HG03045 (cell line): ENCODE results near the gene HAUS8.
"Not testable (repeated sequence)": the region's sequence is repeated elsewhere in the genome, so short reads cannot be mapped to it uniquely, and the experiment has no call there.

Experiments
- ATAC-seq: cut with Tn5 transposase; IDR thresholded peaks from one replicate; pipeline ENCODE4 v1.9.1; 2021; ENCODE audit warnings: mild to moderate bottlenecking, moderate library complexity; ENCODE audit not compliant: unreplicated experiment

The HAUS8 gene

GRCh38 chr19:17101686-17102628 is 26.7 kb upstream of the HAUS8 start:
- no peak for ATAC-seq

- no peak for ATAC-seq
Observed at GRCh38 chr19:17098326-17098725, 23.1 kb upstream of the HAUS8 start.

- no peak for ATAC-seq
Observed at GRCh38 chr19:17097593-17098126, 22.4 kb upstream of the HAUS8 start.

GRCh38 chr19:17095141-17095919 is 20.1 kb upstream of the HAUS8 start:
- no peak for ATAC-seq

- not testable (repeated sequence) for ATAC-seq
Observed at GRCh38 chr19:17094694-17095093, 19.4 kb upstream of the HAUS8 start.

GRCh38 chr19:17092696-17093095 is 17.4 kb upstream of the HAUS8 start:
- ATAC-seq, result no peak

- no peak for ATAC-seq
Observed at GRCh38 chr19:17091758-17092333, 16.6 kb upstream of the HAUS8 start.

- ATAC-seq, result no peak
Observed at GRCh38 chr19:17090583-17090982, 15.3 kb upstream of the HAUS8 start.

- no peak for ATAC-seq
Observed at GRCh38 chr19:17088552-17088951, 13.3 kb upstream of the HAUS8 start.

GRCh38 chr19:17086834-17087233 is 11.6 kb upstream of the HAUS8 start:
- ATAC-seq, result no peak

- no peak for ATAC-seq
Observed at GRCh38 chr19:17086120-17086519, 10.9 kb upstream of the HAUS8 start.

- ATAC-seq, result no peak
Observed at GRCh38 chr19:17081672-17082630, 6.7 kb upstream of the HAUS8 start.

- ATAC-seq, result no peak
Observed at GRCh38 chr19:17080440-17080801, 5.2 kb upstream of the HAUS8 start.

- ATAC-seq, result no peak
Observed at GRCh38 chr19:17079710-17080439, 4.6 kb upstream of the HAUS8 start.

- ATAC-seq, result no peak
Observed at GRCh38 chr19:17078920-17079709, 3.9 kb upstream of the HAUS8 start.

GRCh38 chr19:17078036-17078919 is 3.0 kb upstream of the HAUS8 start:
- no peak for ATAC-seq

GRCh38 chr19:17077447-17078028 is 2.3 kb upstream of the HAUS8 start:
- ATAC-seq, result no peak
